Kidney epithelial cell (primary cell): ENCODE measurements around the gene CREB5. TPM values are rescaled to one million over a fixed set of nuclear protein-coding genes. Genes with fewer than 3 reads are reported as not detected.

Source experiments
- DNase-seq: peaks from one replicate; pipeline ENCODE4 v3.0.0-alpha.2; 2010; ENCODE audit warnings: low read depth
- H3K27me3 ChIP-seq: 2 replicates; pipeline ENCODE4 v1.6.0; 2011; ENCODE audit warnings: low read length; ENCODE audit not compliant: control insufficient read depth, insufficient read depth
- H3K36me3 ChIP-seq: 2 replicates; pipeline ENCODE4 v1.5.1; 2011; ENCODE audit warnings: low read length; ENCODE audit not compliant: control insufficient read depth, insufficient read depth
- H3K4me3 ChIP-seq: 2 replicates; pipeline ENCODE4 v1.5.1; 2011; ENCODE audit warnings: low read depth, mild to moderate bottlenecking, control low read depth, low read length
- CTCF ChIP-seq: IDR thresholded peaks from 2 replicates; pipeline ENCODE4 v1.5.1; 2011; ENCODE audit warnings: mild to moderate bottlenecking, moderate library complexity, low read length, control low read depth, inconsistent platforms; ENCODE audit not compliant: insufficient read depth, poor library complexity, severe bottlenecking
- total RNA-seq: library from RNA; depleted of rRNA; stranded (reverse); fragments of >200 nt; gene quantifications from 2 replicates; pipeline ENCODE4 v1.2.3, GENCODE V29; 2015

The CREB5 gene
- total RNA-seq, 1 donor from 2014 or later: 27.9 TPM

DNA sequence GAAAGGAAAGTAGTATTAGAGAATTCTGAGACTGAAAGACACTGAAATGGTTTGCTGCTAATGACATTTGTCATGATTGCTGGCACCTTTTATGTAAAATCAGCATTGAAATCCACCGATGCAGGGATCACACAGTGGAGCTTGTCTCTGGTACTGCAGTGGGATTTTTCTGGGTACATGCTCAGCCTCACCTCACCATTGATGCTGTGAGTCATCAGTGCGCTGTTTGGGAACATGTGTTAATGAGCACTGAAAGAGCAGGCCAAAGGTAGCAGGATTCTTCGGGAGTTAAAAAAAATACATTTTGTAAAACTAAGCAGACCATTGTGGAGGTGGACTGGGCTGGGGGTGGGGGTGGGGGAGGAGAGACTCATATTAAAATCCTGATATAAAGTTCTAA is 174.9 kb downstream of the CREB5 start:
- no peak for DNase-seq
- no peaks in the 10 kb centered on the region for H3K36me3 ChIP-seq
- no peaks in the 10 kb centered on the region for H3K27me3 ChIP-seq
- TF ChIP-seq CTCF: no peak
- no peak overlapping the region for H3K4me3 ChIP-seq

DNA sequence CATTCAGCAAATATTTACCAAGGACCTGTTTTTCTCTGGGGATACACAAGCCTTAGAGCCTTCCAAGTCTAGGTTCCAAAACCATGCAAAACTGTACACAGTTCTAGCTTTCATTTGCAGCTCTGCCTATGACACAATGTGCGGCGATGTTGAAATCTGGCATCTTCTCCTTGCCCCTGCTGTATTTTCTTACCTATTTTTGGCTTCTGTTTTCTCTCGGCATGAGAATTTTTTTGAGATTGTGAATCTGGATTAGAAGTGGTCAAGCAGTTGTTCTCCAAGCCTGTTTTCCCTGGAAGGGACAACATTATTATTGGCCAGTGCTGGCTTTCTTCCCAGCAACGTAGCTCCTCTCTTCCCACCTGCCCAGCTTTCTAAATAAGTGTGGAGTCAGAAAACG is 176.3 kb downstream of the CREB5 start:
- H3K36me3 ChIP-seq: no peaks in the 10 kb centered on the region
- DNase-seq: no peak
- H3K27me3 ChIP-seq: no peaks in the 10 kb centered on the region
- no peak for TF ChIP-seq CTCF
- H3K4me3 ChIP-seq: no peak overlapping the region

DNA sequence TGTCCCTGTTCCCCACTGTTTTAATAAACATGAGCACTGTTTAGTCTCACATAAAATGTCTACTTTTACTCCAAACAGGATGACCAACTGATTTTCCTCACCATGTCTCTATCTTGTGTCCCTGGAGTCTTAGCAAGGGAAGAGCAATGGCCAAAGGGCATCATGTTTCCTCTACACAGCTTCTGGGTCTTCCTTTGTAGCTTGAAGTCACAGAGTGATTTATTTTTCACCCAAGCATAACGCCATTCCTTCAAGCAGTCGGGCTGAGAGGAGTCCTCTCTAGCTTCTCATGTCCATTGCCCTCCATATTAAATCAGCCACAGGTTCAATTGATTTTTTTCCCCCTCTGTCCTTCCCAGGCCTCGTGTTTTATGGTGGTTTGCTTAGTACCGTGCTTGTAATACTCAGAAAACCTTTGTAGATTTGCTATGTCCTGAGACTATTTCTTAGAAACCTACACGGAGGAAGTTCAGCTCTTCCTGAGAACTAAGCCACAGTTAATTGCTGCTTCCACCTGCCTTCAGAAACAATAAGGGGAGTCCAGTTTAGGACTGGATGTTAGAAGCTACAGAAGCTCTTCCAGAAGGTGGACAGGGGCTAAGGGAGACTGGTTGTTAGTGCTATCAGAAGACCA is 178.8 kb downstream of the CREB5 start:
- H3K36me3 ChIP-seq: no peaks in the 10 kb centered on the region
- DNase-seq: no peak
- no peaks in the 10 kb centered on the region for H3K27me3 ChIP-seq
- no peak for TF ChIP-seq CTCF
- no peak overlapping the region for H3K4me3 ChIP-seq

- no peaks in the 10 kb centered on the region for H3K36me3 ChIP-seq
- DNase-seq: no peak
- TF ChIP-seq CTCF: no peak
- no peak overlapping the region for H3K4me3 ChIP-seq
- H3K27me3 ChIP-seq: no peaks in the 10 kb centered on the region
These were observed 179.5 kb downstream of the CREB5 start for GRCh38 chr7:28591725-28592349.

DNA sequence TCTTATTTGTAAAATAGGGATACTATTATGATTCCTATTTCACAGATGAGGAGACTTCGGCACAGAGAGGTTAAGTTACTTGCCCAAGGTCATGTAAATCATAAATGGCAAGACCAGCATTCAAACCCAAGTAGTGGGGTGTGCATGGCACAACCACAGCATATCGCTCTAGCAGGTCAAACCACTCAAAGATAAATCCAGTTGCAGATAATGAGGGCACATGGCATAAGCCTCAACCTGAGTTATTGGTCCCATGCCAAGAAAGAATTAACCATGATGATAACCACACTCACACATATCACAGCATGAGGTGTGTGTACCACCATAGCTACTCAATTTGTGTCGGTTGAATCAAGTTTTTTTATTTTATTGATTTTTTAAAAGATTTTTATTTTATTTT is 180.5 kb downstream of the CREB5 start:
- no peak for TF ChIP-seq CTCF
- H3K36me3 ChIP-seq: no peaks in the 10 kb centered on the region

GRCh38 chr7:28595076-28595475 is 182.8 kb downstream of the CREB5 start:
- H3K27me3 ChIP-seq: no peaks in the 10 kb centered on the region
- no peak overlapping the region for H3K4me3 ChIP-seq
- no peak for TF ChIP-seq CTCF
- H3K36me3 ChIP-seq: no peaks in the 10 kb centered on the region
- no peak for DNase-seq

More for the DNA sequence above, 180.5 kb downstream of the CREB5 start:
- DNase-seq: no peak
- Histone ChIP-seq H3K4me3 (no peak overlapping the region), H3K27me3 (no peaks in the 10 kb centered on the region)
